Measurements from ENCODE around the gene LMOD3.
A peak's percentile ranks its signal among the peaks of the same experiment; 100 is the strongest.

Gene LMOD3

DNA sequence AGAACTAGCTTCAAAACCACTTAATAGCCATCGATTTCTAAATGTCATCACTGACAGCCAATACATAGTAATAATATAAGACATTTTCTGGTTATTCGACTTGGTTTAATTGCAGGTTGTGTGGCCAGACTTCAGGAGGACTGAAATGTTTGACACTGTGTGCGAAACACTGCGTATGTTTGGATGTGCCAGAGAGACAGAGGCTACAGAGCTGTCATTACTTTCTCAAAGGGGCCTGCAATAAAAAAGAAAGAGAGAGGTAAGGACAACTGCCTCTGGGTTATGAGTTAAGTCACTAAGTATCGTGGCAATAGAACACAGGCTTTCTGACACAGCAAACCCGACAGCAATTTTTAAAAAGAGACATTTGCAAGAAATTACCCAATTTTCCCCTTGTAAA is 882 bp downstream of the LMOD3 start:
- DNase-seq: no peak

DNA sequence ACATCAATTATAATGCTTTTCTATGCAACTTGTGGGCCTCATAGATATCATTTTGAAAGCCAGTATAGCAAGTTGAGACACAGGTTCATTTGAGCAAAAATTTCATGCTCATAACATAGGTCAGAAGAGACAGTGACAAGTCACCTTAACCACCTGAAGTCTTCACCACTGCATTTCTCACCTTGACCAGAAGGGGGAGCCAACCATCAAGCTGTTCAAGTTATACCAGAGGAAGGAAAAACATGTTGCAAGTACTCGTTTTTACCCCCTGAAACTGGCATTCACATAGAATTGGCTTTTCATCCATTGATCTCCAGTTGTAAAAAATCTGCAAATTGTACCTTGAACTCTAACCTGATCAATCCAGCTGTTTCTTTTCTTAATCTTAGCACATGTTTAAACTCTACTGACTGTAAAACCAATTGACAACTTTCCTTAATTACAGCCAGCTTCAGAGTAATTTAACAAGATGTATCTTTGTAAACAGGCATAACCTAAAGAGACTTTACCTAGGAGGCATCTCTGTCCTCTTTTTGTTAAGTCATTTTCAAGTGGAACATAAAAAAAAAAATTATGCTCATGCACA is 1.4 kb downstream of the LMOD3 start:
- peak; percentile 58 for DNase-seq

DNA sequence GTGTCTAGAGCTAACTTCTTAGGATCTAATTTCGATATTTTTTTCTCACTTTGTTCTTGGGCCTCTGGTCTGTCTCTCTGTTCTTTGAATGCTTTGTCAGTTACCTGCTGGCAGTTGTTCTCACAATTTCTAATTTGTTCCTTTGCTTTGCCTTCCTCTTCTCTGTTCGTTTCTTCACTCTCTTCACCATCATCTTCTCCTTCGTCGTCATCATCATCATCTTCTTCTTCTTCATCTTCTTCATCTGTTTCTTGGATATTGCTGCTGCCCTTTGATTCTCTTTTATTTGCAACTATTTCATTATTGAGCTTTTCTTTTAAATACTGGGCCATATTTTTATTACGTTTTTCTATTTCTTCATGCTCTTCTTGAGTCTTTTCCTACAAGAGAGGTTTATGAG is 2.7 kb downstream of the LMOD3 start:
- DNase-seq: no peak

DNA sequence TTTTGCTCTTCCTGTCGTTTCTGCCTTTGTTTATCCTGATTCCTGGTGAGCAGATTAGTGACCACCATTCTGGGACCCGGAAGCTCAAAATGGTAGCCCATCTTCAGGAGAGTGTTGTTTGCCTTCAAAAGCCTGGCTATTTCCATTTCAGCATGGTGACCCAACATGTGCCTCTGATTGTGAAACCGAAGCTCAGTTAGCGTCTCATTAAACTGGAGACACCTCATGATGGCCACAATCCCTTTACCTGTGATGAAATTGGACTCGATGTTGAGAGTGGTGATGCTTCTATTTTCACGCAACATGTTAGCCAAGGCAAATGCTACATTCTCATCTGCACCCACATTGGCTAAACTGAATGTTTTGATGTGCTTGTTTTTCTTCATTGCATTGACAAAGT is 3.3 kb downstream of the LMOD3 start:
- no peak for DNase-seq

DNA sequence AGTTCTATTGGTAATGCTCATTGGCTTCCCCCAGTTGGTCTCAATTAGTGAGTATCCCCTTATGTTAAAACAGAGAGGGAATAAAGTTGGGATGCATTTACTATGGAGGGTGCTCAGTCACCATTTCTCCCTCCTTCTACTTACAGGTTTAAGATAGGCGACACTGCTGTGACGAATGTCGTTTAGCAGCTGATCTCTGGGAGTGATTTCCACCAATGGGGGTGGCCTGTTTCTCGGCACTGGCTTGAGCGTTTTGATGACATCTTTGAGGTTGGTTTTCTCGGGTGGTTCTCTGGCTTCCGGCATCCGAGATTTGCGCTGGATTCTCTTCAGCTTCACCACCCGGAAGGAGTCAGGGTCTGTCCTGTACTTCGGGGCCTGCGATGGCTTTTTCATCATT is 3.8 kb downstream of the LMOD3 start:
- no peak for DNase-seq

DNA sequence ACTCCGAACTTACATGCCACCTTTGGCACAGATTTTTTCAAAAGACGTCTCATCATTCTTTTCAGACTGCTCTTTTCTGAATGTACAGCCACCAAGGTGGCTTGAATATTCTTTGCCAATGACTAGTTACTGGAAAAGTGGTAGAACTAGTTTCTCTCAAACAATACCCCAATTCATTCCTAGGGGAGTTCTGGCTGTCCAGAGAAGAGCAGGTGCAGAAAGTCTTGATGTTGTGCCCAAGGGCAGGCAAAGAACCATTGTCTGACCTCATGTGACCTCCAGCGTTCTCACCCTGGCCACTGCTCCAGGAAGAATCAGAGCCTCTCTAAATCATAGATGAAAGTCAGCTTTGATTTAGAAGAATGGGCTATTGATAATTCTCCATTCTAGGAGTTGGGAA is 5.5 kb downstream of the LMOD3 start:
- no peak for DNase-seq

DNA sequence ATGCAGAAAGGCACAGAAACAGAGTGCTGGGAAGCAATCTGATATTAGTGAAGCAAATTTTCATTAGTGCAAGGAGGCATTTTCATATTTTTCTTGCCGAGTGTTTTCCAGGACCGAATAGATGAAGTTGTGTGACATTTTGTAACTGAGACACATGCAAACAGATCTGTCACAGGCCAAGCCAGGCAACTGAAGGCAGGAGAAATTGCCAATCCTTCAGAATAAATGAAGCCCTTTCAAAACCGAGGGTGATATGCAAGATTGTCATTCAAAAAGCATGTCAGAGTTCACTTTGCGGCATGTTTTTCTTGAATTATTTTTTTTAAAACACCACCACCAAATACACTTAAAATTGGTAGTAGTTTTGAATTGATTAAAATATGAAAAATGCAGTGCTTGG is 6.2 kb downstream of the LMOD3 start:
- no peak for DNase-seq

DNA sequence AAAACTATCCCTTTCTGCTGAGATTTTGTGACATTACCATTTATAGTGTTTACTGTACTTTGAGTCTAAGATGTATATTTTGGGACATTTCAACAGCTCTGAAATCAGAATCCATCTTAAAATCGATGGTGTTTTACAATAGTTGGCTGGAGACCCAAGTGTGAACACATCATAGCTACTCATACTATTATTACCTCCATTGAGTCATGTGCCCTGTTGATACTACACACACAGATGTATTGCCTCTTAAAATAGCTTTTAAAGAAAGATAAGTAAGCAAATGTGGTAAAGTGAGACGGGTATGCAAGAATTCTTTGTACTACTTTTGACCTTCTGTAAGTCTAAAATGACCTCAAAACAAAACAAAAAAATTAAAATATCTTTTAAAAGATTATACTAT is 6.7 kb downstream of the LMOD3 start:
- no peak for DNase-seq

DNA sequence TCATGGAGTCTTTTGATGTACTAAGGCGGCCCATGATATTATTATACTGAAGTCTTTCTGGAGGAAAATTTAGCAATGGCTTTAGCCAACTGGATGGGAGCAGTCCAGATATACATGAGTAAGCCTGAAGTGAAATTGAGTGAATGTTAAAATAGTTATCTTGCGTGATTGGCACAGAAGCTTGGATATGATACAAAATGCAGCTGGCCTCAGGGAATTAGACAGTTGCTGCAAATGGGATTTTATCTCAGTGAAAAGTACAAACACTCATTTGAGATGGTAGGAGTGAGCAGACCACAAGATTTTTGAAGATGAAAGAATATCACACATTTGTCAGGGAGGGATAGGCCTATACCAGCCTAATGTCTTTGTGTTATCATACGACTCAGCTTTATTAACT is 8.9 kb downstream of the LMOD3 start:
- DNase-seq: no peak

DNA sequence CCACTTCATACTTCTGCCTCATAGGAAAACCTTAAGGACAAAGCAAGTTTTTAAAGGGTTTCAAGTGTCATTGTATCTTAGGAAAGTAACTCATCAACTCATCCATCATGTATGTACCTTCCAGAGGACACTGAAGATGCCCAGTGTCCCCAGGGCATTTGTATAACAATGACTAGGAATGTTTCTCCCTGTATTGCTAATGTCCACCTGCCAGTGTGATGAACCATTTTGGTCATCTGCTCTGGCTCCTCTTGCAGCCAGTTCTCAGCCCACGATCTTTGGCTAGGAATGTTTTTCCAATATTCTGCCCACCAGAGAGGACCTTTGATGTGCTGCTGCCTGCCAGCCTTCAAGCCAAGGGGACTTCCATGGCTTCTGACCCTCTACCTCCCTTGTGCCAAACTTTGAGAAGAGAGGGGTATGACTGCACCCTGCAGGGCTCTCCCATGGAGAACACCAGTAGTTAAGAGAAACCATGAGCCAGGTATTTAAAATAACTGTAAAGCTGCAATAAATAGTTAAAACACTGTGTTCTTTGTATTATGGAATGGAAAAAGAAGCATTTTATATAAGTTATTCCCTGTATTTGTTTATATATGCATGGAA is 11.4 kb downstream of the LMOD3 start:
- DNase-seq: no peak

DNA sequence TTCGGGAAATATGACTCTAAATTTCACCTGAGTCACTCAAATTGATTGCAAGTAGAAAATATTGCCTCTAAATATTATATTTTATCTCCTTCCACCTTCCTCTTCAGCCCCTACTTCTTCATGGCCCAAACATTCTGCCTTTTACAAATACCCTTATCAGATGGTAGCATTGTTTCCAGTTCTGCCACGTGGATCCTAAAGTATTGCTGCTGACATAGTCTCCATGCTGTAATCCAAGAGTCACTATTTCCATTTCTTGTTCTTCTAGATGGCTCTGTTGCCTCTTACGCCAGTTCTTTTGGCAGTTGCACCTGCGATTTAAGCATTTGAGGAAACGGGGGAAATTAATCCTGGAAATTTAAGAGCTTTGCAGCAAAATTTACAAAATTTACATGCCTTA is 13.6 kb downstream of the LMOD3 start:
- DNase-seq: no peak

DNA sequence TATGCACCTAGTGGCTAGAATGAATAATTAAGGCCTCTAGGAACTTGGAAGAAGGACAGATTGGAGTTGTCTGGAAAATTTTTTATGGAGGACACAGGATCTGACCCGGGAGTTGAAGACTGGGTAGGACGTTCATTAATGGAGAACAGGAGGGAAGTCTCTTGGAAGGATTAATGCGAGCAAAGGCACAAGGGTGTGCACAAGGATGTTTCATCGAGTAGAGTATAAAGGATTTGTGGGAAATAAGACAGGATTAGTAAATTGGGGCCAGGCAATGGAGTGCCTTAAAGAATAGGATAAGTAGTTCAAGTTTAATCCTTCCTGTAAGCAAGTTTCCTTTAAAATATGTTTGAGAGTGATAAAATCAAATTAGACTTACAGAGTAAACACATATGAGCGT is 14.6 kb downstream of the LMOD3 start:
- no peak for DNase-seq

DNA sequence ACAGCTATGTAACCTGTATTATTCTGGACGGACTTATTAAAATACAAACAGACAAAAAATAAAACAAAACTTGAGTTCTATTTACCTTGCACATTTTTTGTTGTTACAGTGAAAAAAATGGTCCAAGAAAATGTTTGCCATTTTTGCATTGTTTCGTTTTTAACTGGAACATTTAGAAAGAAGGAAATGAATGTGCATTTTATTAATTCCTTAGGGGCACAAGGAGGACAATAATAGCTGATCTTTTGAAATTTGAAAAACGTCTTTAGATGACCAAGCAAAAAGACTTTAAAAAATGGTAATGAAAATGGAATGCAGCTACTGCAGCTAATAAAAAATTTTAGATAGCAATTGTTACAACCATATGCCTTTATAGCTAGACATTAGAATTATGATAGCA is 17.1 kb downstream of the LMOD3 start:
- no peak for DNase-seq

DNA sequence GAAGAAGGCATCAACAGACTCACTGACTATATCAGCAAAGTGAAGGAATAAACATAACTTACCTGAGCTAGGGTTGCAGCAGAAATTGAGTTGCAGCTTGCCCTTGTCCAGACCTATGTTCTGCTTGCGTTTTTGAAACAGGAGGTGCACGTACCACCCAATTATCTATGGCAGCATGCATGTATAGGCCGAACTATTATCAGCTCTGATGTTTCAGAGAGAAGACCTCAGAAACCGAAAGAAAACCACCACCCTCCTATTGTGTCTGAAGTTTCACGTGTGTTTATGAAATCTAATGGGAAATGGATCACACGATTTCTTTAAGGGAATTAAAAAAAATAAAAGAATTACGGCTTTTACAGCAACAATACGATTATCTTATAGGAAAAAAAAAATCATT is 17.8 kb downstream of the LMOD3 start:
- DNase-seq: no peak

DNA sequence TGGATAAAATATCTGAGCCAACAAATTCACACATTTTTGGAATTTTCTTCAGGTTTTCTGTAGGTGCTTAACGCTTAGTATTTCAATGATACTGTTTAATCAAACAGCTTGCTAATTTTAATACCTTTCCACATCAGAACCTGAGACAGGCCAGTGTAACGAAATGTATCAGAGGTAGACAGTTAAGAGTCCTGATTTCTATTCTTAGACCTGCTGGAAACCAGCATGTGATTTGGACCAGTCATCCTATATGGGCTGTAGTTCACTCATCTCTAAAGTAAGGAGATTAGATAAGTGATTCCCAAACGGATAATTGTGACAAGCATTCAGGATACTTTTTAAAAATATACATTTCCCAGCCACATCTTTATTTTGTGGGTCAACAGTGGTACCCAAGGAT is 19.3 kb downstream of the LMOD3 start:
- no peak for DNase-seq

DNA sequence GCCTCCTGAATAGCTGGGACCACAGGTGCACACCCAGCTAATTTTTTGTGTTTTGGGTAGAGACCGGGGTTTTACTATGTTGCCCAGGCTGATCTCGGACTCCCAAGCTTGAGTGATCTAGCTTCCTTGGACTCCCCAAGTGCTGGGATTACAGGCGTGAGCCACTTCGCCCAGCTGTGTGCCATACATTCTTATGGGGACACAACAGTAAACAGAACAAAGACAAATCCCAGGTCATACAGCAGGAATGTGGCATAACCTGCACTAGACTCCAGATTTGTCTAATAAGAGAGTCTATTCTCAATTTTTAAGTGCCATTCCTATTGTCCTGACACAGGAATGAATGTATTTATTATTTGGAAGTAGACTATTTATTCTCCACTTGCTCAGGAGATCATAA is 20.0 kb downstream of the LMOD3 start:
- DNase-seq: no peak

DNA sequence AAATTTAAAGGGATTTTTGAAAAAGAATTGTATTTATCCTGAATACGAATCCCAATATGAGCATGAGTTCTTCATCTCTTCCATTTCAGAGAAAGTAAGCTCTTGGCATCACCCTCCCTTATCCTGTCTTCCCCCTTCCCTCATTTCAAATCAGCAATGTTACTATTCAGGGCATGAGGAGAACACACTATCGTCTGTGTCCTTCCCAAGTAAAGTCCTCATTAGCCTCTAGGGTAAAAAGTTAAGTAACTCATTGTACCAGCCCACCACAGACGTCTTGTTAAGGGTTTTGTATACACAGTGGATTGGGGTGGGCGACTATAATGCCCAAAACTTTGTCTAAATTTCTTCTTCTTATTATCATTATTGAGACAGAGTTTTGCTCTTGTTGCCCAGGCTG is 22.8 kb downstream of the LMOD3 start:
- DNase-seq: no peak

DNA sequence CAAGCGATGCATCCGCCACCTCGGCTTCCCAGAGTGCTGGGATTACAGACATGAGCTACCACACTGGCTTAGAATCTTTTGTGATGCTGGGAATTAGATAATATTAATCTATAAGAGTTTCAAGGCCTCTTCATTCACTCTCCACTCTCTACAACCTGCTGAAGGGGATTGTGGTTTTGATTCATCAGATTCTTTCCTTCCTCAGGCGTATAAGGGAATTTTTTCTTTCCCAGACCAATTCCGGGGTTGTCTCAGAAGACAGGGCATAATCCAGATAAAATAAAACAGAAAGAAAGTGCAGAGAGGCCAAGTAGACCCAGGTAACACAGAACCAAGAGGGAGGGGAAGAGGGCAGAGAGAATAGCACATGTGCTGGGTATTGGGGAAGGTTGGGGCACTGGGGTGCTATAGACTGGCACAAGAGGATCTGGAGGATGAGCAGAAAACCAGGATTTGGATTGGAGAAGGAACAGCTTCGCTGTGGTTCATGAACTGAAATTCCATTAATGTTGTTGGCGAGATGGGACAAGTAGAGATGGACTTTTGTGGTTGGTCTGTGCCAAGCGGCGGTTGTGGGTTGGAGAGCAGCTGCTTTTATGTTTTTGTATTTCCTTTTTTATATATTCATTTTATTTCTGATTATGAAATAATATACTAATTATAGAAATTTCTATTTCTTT is 24.8 kb downstream of the LMOD3 start:
- DNase-seq: no peak

DNA sequence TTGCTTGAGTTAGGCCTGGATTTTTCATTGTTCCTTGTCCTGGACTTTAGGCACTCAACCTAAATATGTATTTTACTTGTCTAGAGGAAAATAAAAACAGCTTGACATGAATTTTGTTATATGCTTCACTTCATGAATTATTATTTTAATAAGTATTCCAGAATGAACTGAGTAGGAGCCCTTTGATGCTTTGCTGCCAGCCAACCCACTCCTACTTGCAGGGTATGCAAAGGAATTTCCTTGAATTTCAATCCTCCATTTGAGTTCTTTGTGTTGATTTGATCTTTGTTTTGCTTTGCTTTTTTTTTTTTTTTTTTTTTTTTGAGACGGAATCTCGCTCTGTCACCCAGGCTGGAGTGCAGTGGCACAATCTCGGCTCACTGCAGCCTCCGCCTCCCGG is 26.1 kb downstream of the LMOD3 start:
- no peak for DNase-seq

DNA sequence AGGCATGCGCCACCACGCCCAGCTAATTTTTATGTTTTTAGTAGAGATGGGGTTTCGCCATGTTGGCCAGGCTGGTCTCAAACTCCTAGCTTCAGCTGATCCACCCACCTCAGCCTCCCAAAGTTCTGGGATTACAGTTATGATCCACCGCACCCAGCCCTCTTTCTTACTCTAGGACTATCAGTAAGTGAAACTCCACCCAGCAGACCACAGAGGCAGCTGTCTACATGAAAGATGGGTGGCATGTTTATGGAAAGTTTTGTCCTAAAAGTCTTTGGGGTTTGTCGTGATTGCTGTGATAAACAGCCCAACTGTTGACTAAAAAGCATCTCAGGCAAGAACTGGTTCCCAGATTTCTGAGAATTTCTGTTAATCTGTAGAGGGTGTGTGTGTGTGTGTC is 26.8 kb downstream of the LMOD3 start:
- DNase-seq: no peak

DNA sequence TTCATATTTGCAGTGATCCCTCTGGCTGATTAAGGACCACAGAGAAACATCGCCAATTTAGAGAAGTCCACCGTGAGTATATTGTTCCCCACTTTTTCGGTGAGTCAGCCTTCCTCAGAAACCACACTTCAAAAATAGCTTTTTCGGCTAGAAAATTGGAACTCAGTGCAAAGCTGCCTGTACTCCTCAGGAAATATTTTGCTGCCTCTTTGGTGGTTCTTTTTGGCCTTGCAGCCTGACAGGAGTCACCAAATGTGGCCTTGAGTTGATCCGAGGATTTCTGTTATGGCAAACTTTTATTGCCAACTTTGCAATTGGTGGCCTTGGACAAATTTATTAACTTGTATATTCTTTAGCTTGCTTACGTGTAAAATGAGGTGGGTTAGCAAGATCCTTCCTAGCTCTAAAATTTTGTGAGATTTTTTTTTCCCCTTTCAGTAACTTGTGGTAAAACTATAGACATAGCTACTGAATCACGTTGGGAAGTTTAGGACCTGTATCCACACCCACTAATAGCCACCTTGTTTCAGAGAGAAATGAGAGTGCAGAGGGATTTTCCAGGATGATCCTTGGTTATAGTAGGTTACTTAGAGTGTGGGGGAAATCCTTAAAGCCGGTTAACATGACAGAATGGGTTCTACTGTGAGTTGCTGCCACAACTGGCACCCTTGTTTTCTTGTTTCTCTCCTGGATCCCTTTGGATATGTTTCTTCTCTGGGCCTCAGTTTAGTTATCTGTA is 27.8 kb downstream of the LMOD3 start:
- DNase-seq: no peak

DNA sequence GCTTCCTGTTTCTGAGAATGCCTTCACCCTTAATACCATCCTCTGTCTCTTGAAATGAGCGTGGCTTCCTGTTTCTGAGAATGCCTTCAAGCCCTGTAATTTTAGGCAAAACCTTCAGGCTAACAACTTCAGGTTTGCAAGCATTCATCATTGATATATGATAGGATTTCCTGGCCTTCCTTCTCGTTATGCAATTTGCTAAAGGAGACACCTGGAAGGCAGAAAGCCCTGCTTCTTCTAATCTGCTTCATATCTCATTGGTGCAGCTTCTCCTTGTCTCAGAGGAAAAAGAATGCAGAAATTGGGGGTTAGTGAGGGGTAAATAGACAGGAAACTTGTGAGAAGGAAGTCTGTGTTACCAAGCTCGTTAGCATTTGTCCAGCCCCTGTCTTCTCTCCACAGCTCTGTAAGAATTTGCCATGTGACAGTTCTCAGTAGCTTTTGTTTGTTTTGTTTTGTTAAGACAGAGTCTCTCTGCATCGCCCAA is 30.3 kb downstream of the LMOD3 start:
- no peak for DNase-seq

DNA sequence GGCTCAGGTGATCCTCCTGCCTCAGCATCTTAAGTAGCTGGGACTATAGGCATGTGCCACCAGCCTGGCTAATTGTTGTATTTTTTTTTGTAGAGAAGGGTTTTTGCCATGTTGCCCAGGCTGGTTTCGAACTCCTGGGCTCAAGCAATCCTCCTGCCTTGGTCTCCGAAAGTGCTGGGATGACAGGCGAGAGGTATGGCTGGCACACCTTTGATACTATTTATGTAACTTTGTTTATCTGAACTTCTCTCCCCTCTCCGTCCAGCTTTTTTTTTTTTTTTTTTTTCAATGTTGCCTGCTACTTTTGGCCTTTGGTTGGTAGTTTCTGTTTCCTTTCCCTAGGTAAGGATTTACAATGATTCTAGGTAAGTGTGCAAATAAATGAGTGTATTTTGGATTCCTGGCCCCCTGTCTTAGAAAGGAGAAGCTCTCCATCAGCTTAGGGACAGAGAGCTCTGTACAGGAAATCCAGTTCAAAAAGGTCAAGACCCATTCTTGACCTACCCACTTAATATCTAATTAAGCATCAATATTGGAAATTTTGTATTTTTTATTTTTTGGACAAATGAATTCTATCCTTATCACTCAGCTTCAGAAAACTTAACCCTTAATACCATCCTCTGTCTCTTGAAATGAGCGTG is 30.9 kb downstream of the LMOD3 start:
- DNase-seq: no peak

DNA sequence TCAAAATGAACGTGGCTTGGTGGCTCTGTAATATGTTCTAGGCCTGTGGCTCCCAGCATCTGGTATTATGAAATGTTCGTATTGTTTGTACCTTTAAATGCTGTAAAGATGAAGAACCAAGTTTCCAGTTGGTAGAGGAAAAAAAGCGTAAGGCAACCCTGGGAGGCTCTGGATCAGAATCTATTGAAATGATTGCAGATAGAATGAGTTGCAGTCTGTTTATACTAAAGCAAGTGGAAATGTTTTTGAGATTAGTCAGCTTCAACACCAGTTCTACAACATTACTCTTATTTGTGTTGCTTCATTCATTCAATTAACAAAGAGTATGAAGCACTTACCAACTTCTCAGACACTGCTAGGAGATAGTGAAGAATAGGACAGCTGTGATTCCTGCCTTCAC is 32.4 kb downstream of the LMOD3 start:
- DNase-seq: no peak

Data from NCI-H2171 treated with DMSO at 0.1 percent for 48 hours (cell line).